Skeletal muscle tissue (tissue), 4 donors: ENCODE results near the gene CWH43. TPM values are rescaled to one million over a fixed set of nuclear protein-coding genes. Genes with fewer than 3 reads are reported as not detected.
"Not testable (repeated sequence)": the region's sequence is repeated elsewhere in the genome, so short reads cannot be mapped to it uniquely, and the experiment has no call there.

Source experiments
- H3K27ac ChIP-seq: one replicate; pipeline ENCODE4 v1.7.0; 2013; ENCODE audit warnings: mild to moderate bottlenecking, low read depth, low read length, inconsistent platforms
- H3K27me3 ChIP-seq, 3 donors: one replicate each; pipeline ENCODE4 v1.7.0; 2013; ENCODE audit warnings: low read length in 3 of 3; ENCODE audit not compliant: control insufficient read depth in 3 of 3, insufficient read depth in 3 of 3
- H3K36me3 ChIP-seq, 3 donors: one replicate each; pipeline ENCODE4 v1.7.0; 2013; ENCODE audit warnings: low read length in 3 of 3; ENCODE audit not compliant: control insufficient read depth in 3 of 3, insufficient read depth in 3 of 3
- H3K4me1 ChIP-seq, 3 donors: one replicate each; pipeline ENCODE4 v1.7.0; 2013; ENCODE audit warnings: low read length in 3 of 3, mild to moderate bottlenecking in 3 of 3; ENCODE audit not compliant: control insufficient read depth in 3 of 3, insufficient read depth in 3 of 3
- H3K4me3 ChIP-seq, 3 donors: one replicate each; pipeline ENCODE4 v1.7.0; 2013; ENCODE audit warnings: low read length in 3 of 3
- H3K9ac ChIP-seq, 3 donors: one replicate each; pipeline ENCODE4 v1.7.0; 2013; ENCODE audit warnings: low read length in 3 of 3, mild to moderate bottlenecking in 3 of 3, moderate library complexity in 2 of 3, low read depth in 1 of 3
- H3K9me3 ChIP-seq, 3 donors: one replicate each; pipeline ENCODE4 v1.7.0; 2013; ENCODE audit warnings: low read length in 3 of 3; ENCODE audit not compliant: control insufficient read depth in 3 of 3
- total RNA-seq: library from RNA; depleted of rRNA; stranded (reverse); fragments of >200 nt; gene quantifications from one replicate; pipeline ENCODE4 v1.2.3, GENCODE V29; 2014
- donor health status: Osteomylitis.

Gene CWH43
- total RNA-seq, 1 donor from 2014 or later = not detected

DNA sequence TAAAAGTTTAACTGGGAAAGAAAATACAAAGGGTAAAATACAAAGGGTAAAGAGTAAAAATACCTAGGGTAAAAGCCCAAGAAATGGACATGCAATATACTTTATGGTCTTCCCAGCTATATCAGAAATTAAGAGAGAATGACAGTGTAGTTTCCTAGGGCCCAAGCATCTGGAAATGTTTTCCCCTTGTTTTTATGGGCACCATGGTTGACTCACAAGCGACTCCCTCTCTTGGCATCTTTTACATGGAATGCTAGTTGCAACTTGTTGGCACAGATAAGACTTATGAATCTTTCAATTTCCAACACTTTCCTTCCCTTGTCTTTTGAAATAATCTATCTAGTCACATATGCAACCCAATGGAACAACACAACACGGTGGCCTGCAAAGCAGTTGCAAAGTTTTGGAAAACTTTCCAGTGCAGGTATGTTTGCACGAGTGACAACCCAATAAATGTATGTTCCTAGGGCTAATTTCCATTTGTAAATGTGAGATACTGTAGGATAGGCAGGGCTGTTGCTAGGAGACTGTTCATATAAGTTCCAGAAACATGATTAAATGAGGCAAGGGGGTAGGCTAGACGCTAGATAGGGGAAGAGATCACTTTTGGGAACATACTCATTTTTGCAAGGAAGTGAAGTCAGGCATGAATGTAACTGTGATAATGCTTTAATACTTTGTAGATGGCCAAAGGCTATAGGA is 36.4 kb upstream of the CWH43 start:
- H3K36me3 ChIP-seq = no peaks in the 10 kb centered on the region
- no peaks in the 10 kb centered on the region for H3K4me1 ChIP-seq
- no peaks in the 10 kb centered on the region for H3K9me3 ChIP-seq
- no peaks in the 10 kb centered on the region for H3K27me3 ChIP-seq
- H3K27ac ChIP-seq = no peak overlapping the region
- H3K9ac ChIP-seq = no peak overlapping the region
- no peak overlapping the region for H3K4me3 ChIP-seq

- no peaks in the 10 kb centered on the region for H3K4me1 ChIP-seq
- H3K9ac ChIP-seq = no peak overlapping the region
Observed at GRCh38 chr4:48954314-48954713, 31.8 kb upstream of the CWH43 start.

GRCh38 chr4:48957366-48957765 is 28.7 kb upstream of the CWH43 start:
- H3K27me3 ChIP-seq, H3K27ac ChIP-seq, H3K4me1 ChIP-seq, H3K4me3 ChIP-seq, H3K9ac ChIP-seq, H3K9me3 ChIP-seq, H3K36me3 ChIP-seq: not testable (repeated sequence)

More at GRCh38 chr4:48954314-48954713, 31.8 kb upstream of the CWH43 start:
- Histone ChIP-seq H3K27ac (no peak overlapping the region), H3K9me3 (no peaks in the 10 kb centered on the region), H3K36me3 (no peaks in the 10 kb centered on the region), H3K27me3 (no peaks in the 10 kb centered on the region), H3K4me3 (no peak overlapping the region)

- no peaks in the 10 kb centered on the region for H3K4me1 ChIP-seq
- H3K27ac ChIP-seq = no peak overlapping the region
- no peaks in the 10 kb centered on the region for H3K9me3 ChIP-seq
- no peak overlapping the region for H3K9ac ChIP-seq
- H3K4me3 ChIP-seq = no peak overlapping the region
- H3K27me3 ChIP-seq = no peaks in the 10 kb centered on the region
- H3K36me3 ChIP-seq = no peaks in the 10 kb centered on the region
Observed at GRCh38 chr4:48958582-48958981, 27.5 kb upstream of the CWH43 start.

- H3K9me3 ChIP-seq = no peaks in the 10 kb centered on the region
- no peak overlapping the region for H3K4me3 ChIP-seq
- H3K27ac ChIP-seq = no peak overlapping the region
- no peaks in the 10 kb centered on the region for H3K27me3 ChIP-seq
- H3K36me3 ChIP-seq = no peaks in the 10 kb centered on the region
- H3K4me1 ChIP-seq = no peaks in the 10 kb centered on the region
- H3K9ac ChIP-seq = no peak overlapping the region
Observed at GRCh38 chr4:48960988-48961635, 25.0 kb upstream of the CWH43 start.

- no peak overlapping the region for H3K27ac ChIP-seq
- no peak overlapping the region for H3K4me3 ChIP-seq
- no peaks in the 10 kb centered on the region for H3K4me1 ChIP-seq
- H3K9ac ChIP-seq = no peak overlapping the region
- H3K36me3 ChIP-seq = no peaks in the 10 kb centered on the region
- no peaks in the 10 kb centered on the region for H3K27me3 ChIP-seq
- H3K9me3 ChIP-seq = no peaks in the 10 kb centered on the region
Observed at GRCh38 chr4:48962636-48963035, 23.4 kb upstream of the CWH43 start.

GRCh38 chr4:48963042-48963679 is 22.9 kb upstream of the CWH43 start:
- no peak overlapping the region for H3K9ac ChIP-seq
- no peak overlapping the region for H3K4me3 ChIP-seq
- no peaks in the 10 kb centered on the region for H3K36me3 ChIP-seq
- H3K4me1 ChIP-seq = no peaks in the 10 kb centered on the region
- H3K27ac ChIP-seq = no peak overlapping the region
- H3K9me3 ChIP-seq = no peaks in the 10 kb centered on the region
- no peaks in the 10 kb centered on the region for H3K27me3 ChIP-seq

GRCh38 chr4:48967101-48967500 is 19.0 kb upstream of the CWH43 start:
- no peaks in the 10 kb centered on the region for H3K36me3 ChIP-seq
- H3K27ac ChIP-seq = no peak overlapping the region
- H3K9me3 ChIP-seq = no peaks in the 10 kb centered on the region
- no peak overlapping the region for H3K9ac ChIP-seq
- no peaks in the 10 kb centered on the region for H3K4me1 ChIP-seq
- H3K27me3 ChIP-seq = no peaks in the 10 kb centered on the region
- no peak overlapping the region for H3K4me3 ChIP-seq

GRCh38 chr4:48967631-48968030 is 18.4 kb upstream of the CWH43 start:
- no peak overlapping the region for H3K27ac ChIP-seq
- H3K36me3 ChIP-seq = no peaks in the 10 kb centered on the region
- H3K4me3 ChIP-seq = no peak overlapping the region
- no peaks in the 10 kb centered on the region for H3K9me3 ChIP-seq
- no peak overlapping the region for H3K9ac ChIP-seq
- H3K4me1 ChIP-seq = no peaks in the 10 kb centered on the region
- H3K27me3 ChIP-seq = no peaks in the 10 kb centered on the region

DNA sequence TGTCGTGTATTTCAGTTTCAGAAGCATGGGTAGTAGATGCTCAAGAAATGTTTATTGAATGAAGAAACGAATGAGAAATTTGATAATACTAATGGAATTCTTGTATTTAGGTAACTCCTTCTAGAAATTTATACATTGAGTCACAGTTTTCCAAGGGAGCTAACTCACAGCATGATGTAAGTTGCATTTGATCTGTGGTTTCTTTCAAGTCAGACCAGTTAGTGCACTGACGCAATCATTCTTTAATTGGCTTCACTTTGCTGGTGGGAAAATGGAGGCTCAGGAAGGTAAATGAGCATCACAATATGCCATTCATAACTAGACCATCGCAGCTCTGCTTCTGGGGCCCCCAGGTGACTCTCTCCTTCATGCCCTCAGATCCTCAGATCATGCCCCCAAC is 17.3 kb upstream of the CWH43 start:
- no peak overlapping the region for H3K27ac ChIP-seq
- H3K9ac ChIP-seq = no peak overlapping the region
- H3K36me3 ChIP-seq = no peaks in the 10 kb centered on the region
- no peak overlapping the region for H3K4me3 ChIP-seq
- no peaks in the 10 kb centered on the region for H3K4me1 ChIP-seq
- no peaks in the 10 kb centered on the region for H3K9me3 ChIP-seq
- H3K27me3 ChIP-seq = no peaks in the 10 kb centered on the region
